Adrenal gland (tissue), 12 donors: ENCODE measurements around the gene CHKA. TPM values are rescaled to one million over a fixed set of nuclear protein-coding genes. Genes with fewer than 3 reads are reported as not detected.

Experiments
- DNase-seq, 7 donors: peaks; one replicate each; pipeline ENCODE4 v3.0.0-alpha.2; 2019 to 2020
- H3K27ac ChIP-seq, 5 donors: fragments of 200-600 bp; sonication (generic) in 4 of 5; 1 replicate in 3 of 5; 2 replicates in 2 of 5; pipeline versions ENCODE4 v1.5.1 to v1.8.0; 2016 to 2020; ENCODE audit warnings: mild to moderate bottlenecking in 1 of 5
- H3K27me3 ChIP-seq: fragments of 200-600 bp; 2 replicates; pipeline ENCODE4 v1.8.0; 2021
- H3K36me3 ChIP-seq, 2 donors: fragments of 200-600 bp; replicated peaks in 1 of 2; 1 replicate in 1 of 2; 2 replicates in 1 of 2; pipeline versions ENCODE4 v1.5.1 to v1.8.0; 2018 to 2022
- H3K4me1 ChIP-seq, 2 donors: fragments of 200-600 bp; replicated peaks in 1 of 2; 1 replicate in 1 of 2; 2 replicates in 1 of 2; pipeline versions ENCODE4 v1.5.1 to v1.8.0; 2018 to 2021
- H3K4me3 ChIP-seq, 4 donors: fragments of 200-600 bp; sonication (generic) in 3 of 4; one replicate each; pipeline ENCODE4 v1.5.1; 2016 to 2018
- H3K9me3 ChIP-seq, 3 donors: fragments of 200-600 bp; sonication (generic) in 1 of 3; replicated peaks in 1 of 3; 1 replicate in 2 of 3; 2 replicates in 1 of 3; pipeline versions ENCODE4 v1.5.1 to v1.8.0; 2016 to 2021
- POLR2A ChIP-seq, 2 donors: fragments of 450-650 bp; IDR thresholded peaks; one replicate each; pipeline ENCODE4 v1.6.1; 2017; ENCODE audit warnings: antibody characterized with exemption in 2 of 2, mild to moderate bottlenecking in 2 of 2, moderate library complexity in 1 of 2
- WGBS, 4 donors: extraction: QIAGEN DNeasy Blood & Tissue Kit in 2 of 4; methylation state at CpG; one replicate each; pipeline versions ENCODE4 v1.1.5 to v1.1.7; 2013 to 2017; 5-methylcytosine and 5-hydroxymethylcytosine counted together
- intact Hi-C, 2 donors: fragments of 100-400 bp; cut with DNase I; formaldehyde crosslinking; loops; one replicate each; pipeline versions ENCODE4 v1.14.1 to v1.15.0; 2022 to 2023
- polyA plus RNA-seq, 3 donors: library from polyadenylated mRNA; stranded (reverse); fragments of 200-250 nt in 2 of 3; fragments of 350-450 nt in 1 of 3; fragmentation: Illumina TruSeq in 1 of 3; extraction: RNeasy Lipid Tissue Mini Kit (QIAGEN cat#74804) in 1 of 3; gene quantifications; one replicate each; pipeline ENCODE4 v1.2.3, GENCODE V29; 2013 to 2014
- total RNA-seq, 9 donors: library from RNA; depleted of rRNA in 4 of 9; stranded (reverse); fragments of >200 nt in 4 of 9; fragments of 120-200 nt in 1 of 9; fragmentation: NEBNext Ultra II Directional in 1 of 9; extraction: Animal tissue kit (Norgen Biotek cat#: 25700) in 1 of 9; gene quantifications; one replicate each; pipeline versions ENCODE4 v1.1.0 to v1.2.4, GENCODE V29; 2013 to 2023
- TF ChIP-seq, protein P1 (sequence below), 6 experiments: fragments of 450-650 bp in 4 of 6; fragments of 200-600 bp in 2 of 6; sonication (generic) in 1 of 6; IDR thresholded peaks; 1 replicate in 5 of 6; 2 replicates in 1 of 6; pipeline versions ENCODE4 v1.5.1 to v1.8.0; 2016 to 2021; ENCODE audit warnings: antibody characterized with exemption in 6 of 6, mild to moderate bottlenecking in 2 of 6, moderate library complexity in 1 of 6
- donor health status: healthy with polysubstance abuse.
- donor health status: Bipolar disorder and iron deficiency.
- donor health status: DM: yes; HTN: yes; CAD: no.
- donor health status: DM: no; HTN: no; CAD: no.
- donor health status: DM: no; HTN: no; CAD: no.
- donor health status: DM: yes; HTN: yes; CAD: no.

Gene CHKA
- total and polyA plus RNA-seq, 12 donors, result 26.6 to 105 (median 54.6) TPM

DNA sequence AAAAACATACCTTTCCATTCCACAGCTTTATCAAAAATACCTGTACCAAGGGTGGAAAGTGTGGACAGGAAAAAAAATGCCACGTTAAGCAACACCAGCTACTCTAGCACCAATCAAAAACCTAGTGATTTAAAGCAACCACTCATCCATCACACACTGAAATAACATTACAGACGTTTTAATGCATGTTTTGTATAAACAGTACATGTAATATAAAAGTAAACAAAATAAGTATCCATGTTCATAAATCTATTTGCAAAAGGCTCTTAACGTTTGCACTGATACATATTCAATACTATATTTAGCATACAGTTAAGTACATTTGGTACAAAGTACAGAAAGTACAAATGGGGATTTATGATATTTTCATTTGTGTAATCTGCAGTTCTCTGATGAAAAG, 38.7 kb downstream of the CHKA start:
- Histone ChIP-seq H3K4me3 (no peak overlapping the region), H3K27me3 (no peaks in the 10 kb centered on the region), H3K4me1 (no peaks in the 10 kb centered on the region), H3K36me3 (peaks cover 0 to 12% of the 10 kb centered on the region in 2 donors), H3K27ac (no peak overlapping the region), H3K9me3 (no peaks in the 10 kb centered on the region)
- WGBS, 4 donors, result 41 to 61% (median 52%) methylated on average over 3 of the region's 3 CpGs
- DNase-seq, result no peak
- intact Hi-C loops, result no loop called here
- no peak for TF ChIP-seq POLR2A (IDR thresholded peaks at IDR 0.05)
- TF ChIP-seq, protein P1, sequence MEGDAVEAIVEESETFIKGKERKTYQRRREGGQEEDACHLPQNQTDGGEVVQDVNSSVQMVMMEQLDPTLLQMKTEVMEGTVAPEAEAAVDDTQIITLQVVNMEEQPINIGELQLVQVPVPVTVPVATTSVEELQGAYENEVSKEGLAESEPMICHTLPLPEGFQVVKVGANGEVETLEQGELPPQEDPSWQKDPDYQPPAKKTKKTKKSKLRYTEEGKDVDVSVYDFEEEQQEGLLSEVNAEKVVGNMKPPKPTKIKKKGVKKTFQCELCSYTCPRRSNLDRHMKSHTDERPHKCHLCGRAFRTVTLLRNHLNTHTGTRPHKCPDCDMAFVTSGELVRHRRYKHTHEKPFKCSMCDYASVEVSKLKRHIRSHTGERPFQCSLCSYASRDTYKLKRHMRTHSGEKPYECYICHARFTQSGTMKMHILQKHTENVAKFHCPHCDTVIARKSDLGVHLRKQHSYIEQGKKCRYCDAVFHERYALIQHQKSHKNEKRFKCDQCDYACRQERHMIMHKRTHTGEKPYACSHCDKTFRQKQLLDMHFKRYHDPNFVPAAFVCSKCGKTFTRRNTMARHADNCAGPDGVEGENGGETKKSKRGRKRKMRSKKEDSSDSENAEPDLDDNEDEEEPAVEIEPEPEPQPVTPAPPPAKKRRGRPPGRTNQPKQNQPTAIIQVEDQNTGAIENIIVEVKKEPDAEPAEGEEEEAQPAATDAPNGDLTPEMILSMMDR (IDR thresholded peaks at IDR 0.05), result no peak

DNA sequence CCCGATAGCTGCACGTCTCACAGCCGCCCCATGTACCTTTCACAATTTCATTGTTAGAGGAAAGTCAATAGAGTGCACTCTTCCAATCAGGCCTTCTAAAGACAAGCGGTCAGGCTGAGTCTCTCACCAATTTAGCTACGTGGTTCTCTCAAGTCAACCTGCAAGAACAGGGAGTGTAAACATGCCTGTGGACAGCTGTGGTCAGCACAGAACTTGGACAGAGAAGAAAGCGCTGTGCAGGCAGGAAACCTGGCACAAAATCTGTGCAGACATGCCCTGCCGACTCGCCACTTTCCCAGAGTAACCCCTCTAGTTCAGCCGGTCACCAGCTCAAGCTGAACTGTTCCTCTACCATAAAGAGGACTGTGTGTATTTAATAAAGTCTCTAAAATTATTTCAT, 39.5 kb downstream of the CHKA start:
- Histone ChIP-seq H3K36me3 (peaks cover 0 to 12% of the 10 kb centered on the region in 2 donors), H3K27me3 (no peaks in the 10 kb centered on the region), H3K4me1 (no peaks in the 10 kb centered on the region), H3K9me3 (no peaks in the 10 kb centered on the region), H3K4me3 (no peak overlapping the region), H3K27ac (no peak overlapping the region)
- WGBS, 4 donors, result 73 to 86% (median 82%) methylated on average over 9 of the region's 9 CpGs
- peak in 1 of 7 donors; percentile 41 for DNase-seq
- TF ChIP-seq, protein P1 (IDR thresholded peaks at IDR 0.05), result no peak
- TF ChIP-seq POLR2A (IDR thresholded peaks at IDR 0.05), result no peak
- intact Hi-C loops, result no loop called here

DNA sequence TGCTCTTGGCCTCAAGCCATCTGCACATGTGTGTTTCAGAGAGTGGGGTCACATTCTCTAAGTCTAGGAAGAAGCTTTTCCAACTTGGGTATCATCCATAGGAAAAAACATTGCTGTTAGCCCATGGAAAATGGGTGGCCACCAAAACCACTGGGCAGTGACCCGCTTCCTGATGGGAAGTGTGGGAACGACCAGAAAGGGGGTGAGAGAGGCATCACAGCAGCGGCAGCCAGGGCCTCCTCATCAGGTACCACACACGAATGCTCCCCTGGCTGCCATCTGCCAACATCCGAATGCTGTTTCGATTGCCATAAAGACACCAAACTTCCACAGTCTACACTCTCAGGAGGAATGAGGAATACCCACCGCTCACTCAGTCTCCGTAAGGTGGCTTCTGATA, 40.3 kb downstream of the CHKA start:
- peaks cover 0 to 12% of the 10 kb centered on the region in 2 donors for H3K36me3 ChIP-seq
- H3K4me1 ChIP-seq, result no peaks in the 10 kb centered on the region
- 92 to 95% (median 94%) methylated on average over 8 of the region's 8 CpGs for WGBS, 4 donors

DNA sequence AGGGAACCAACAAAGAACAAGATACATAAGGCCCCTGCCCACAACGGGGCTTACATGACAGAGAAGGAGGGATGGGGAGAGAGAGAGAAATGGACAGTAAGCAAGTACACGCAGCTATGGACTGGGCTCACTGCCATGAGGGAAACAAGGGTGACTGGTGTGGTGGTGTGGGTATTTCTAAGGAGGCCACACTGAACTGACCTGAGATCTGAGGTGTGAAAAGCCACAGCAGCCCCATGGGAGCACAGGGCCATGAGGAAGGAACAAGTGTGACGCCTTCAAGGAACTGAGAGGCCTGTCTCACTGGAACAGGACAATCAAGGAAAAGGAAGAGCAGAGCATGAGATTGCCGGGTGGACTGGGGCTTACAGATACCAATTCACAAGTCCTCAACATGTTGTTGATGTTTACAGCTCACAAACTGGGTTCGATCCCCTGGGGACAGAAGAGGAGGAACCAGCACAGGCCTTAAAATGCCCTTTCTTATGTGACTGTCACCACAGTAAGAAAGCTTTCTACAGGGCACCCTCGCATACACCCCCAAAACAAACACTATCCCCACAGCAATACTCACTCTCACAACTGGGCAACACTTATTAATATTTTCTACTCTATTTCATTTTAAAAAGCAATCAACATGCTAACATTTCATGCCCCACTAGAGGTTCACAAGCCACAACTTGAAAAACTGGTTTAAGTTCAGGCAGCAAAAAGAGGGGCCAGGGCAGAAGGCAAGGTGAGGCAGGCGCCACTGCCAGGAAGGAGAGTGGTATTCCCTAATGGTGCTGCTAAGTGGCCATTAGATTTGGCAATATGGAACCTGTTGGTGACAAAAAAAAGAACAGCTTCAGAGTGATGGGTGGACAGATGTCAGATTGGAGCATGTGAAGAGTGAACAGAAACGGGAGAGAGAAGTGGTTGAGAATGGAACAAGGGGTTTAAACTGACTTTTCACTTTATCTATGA, 43.3 kb downstream of the CHKA start:
- H3K36me3 ChIP-seq, result peaks cover 0 to 12% of the 10 kb centered on the region in 2 donors
- TF ChIP-seq POLR2A (IDR thresholded peaks at IDR 0.05), result no peak
- TF ChIP-seq, protein P1 (IDR thresholded peaks at IDR 0.05), result no peak
- intact Hi-C loops, result no loop called here

More for the DNA sequence above, 40.3 kb downstream of the CHKA start:
- Histone ChIP-seq H3K27me3 (no peaks in the 10 kb centered on the region), H3K9me3 (no peaks in the 10 kb centered on the region), H3K4me3 (no peak overlapping the region), H3K27ac (no peak overlapping the region)
- intact Hi-C loops, result no loop called here
- peak in 1 of 7 donors; percentile 29 for DNase-seq
- TF ChIP-seq POLR2A (IDR thresholded peaks at IDR 0.05), result no peak
- TF ChIP-seq, protein P1 (IDR thresholded peaks at IDR 0.05), result no peak

More for the DNA sequence above, 43.3 kb downstream of the CHKA start:
- Histone ChIP-seq H3K27ac (no peak overlapping the region), H3K27me3 (no peaks in the 10 kb centered on the region), H3K9me3 (no peaks in the 10 kb centered on the region), H3K4me1 (peaks cover 6 to 9% of the 10 kb centered on the region in 2 donors), H3K4me3 (no peak overlapping the region)
- 73 to 84% (median 83%) methylated on average over 8 of the region's 8 CpGs for WGBS, 4 donors
- DNase-seq, result peak in 2 of 7 donors; percentile 34 to 50
